Right lobe of liver (tissue), 4 donors: ENCODE data around the gene CASKIN1.

Experiments
- POLR2A ChIP-seq: fragments of 450-650 bp; IDR thresholded peaks from one replicate; pipeline ENCODE4 v1.6.1; 2017; ENCODE audit warnings: antibody characterized with exemption, mild to moderate bottlenecking
- TF ChIP-seq, protein P1 (sequence below), 4 donors: fragments of 200-600 bp in 3 of 4; fragments of 450-650 bp in 1 of 4; IDR thresholded peaks; one replicate each; pipeline versions ENCODE4 v1.5.1 to v1.8.0; 2016 to 2022; ENCODE audit warnings: antibody characterized with exemption in 4 of 4, mild to moderate bottlenecking in 2 of 4
- donor health status: DM: no; HTN: no; CAD: no.
- donor health status: DM: no; HTN: no; CAD: no.
- donor health status: DM: no; HTN: yes; CAD: no.

DNA sequence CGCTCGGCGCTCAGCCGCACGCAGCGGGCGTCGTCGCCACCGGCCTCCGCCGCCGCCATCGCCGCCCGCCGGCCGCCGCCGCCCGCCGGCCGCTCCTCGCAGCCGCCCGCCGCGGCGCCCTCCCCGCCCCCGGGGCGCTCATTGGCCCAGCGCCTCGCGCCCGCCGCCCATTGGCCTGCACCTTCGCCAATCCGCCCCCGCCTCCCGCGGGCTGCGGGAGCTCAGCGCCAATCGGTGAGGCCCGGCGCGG is 18.2 kb upstream of the CASKIN1 start, which contains the start of gene PGP:
- TF ChIP-seq POLR2A, result no peak
- TF ChIP-seq, protein P1, sequence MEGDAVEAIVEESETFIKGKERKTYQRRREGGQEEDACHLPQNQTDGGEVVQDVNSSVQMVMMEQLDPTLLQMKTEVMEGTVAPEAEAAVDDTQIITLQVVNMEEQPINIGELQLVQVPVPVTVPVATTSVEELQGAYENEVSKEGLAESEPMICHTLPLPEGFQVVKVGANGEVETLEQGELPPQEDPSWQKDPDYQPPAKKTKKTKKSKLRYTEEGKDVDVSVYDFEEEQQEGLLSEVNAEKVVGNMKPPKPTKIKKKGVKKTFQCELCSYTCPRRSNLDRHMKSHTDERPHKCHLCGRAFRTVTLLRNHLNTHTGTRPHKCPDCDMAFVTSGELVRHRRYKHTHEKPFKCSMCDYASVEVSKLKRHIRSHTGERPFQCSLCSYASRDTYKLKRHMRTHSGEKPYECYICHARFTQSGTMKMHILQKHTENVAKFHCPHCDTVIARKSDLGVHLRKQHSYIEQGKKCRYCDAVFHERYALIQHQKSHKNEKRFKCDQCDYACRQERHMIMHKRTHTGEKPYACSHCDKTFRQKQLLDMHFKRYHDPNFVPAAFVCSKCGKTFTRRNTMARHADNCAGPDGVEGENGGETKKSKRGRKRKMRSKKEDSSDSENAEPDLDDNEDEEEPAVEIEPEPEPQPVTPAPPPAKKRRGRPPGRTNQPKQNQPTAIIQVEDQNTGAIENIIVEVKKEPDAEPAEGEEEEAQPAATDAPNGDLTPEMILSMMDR (IDR thresholded peaks at IDR 0.05), result no peak
